Measurements from ENCODE around the gene NAIF1. TPM values are rescaled to one million over a fixed set of nuclear protein-coding genes. Genes with fewer than 3 reads are reported as not detected.
A peak's percentile ranks its signal among the peaks of the same experiment; 100 is the strongest.

NAIF1 gene
- total RNA-seq, 1 experiment from 2014 or later = 17.3 TPM

GRCh38 chr9:128080206-128080605, 13.1 kb upstream of the NAIF1 start:
- intact Hi-C loops (cut with micrococcal nuclease; ENCODE audit: unreplicated experiment) = no loop called here
- Histone ChIP-seq H3K9me3 (ENCODE audit: insufficient read depth, low read depth) (no peaks in the 10 kb centered on the region), H3K9me2 (ENCODE audit: insufficient read depth) (no peaks in the 10 kb centered on the region), H3K4me3 (no peak overlapping the region), H3K36me3 (ENCODE audit: low read depth) (no peaks in the 10 kb centered on the region), H3K27ac (peak overlapping the region; percentile 74; the same call in 1 of the 2 replicates), H2AFZ (no peak overlapping the region), H3K4me2 (no peak overlapping the region), H3F3A (ENCODE audit: insufficient read depth, low read depth) (peaks cover 32% of the 10 kb centered on the region), H3K4me1 (replicated peaks; ENCODE audit: insufficient read depth) (peaks cover 40% of the 10 kb centered on the region), H3K27me3 (ENCODE audit: insufficient read depth, low read depth) (no peaks in the 10 kb centered on the region), H3K79me2 (ENCODE audit: low read depth) (peaks cover 52% of the 10 kb centered on the region), H4K20me1 (ENCODE audit: insufficient read depth) (no peaks in the 10 kb centered on the region)
- no peak for TF ChIP-seq EZH2 (IDR thresholded peaks at IDR 0.05; ENCODE audit: low read depth)
- TF ChIP-seq CTCF (conservative IDR thresholded peaks at IDR 0.05) = no peak
- BruUV-seq (replicated peaks) = no TSS peak
- ChIA-PET CTCF (interaction anchor here (0.6 kb wide), 1 partner anchor 13 kb away, joined by 4 read pairs; no protein-coding TSS in a partner anchor), POLR2A (ENCODE audit: unreplicated experiment) (no interaction called here)
- DNase-seq = no peak

GRCh38 chr9:128078504-128079434, 11.6 kb upstream of the NAIF1 start:
- H3K27me3 ChIP-seq (ENCODE audit: insufficient read depth, low read depth) = no peaks in the 10 kb centered on the region
- intact Hi-C loops (cut with micrococcal nuclease; ENCODE audit: unreplicated experiment) = loop anchor here (1.0 to 2.0 kb wide), 2 partner anchors 16 to 20 kb away; no protein-coding TSS in a partner anchor
- peaks cover 42% of the 10 kb centered on the region for H3K4me1 ChIP-seq (replicated peaks; ENCODE audit: insufficient read depth)
- no peak overlapping the region for H3K4me3 ChIP-seq
- H2AFZ ChIP-seq = no peak overlapping the region
- ChIA-PET CTCF (interaction anchor here (0.5 to 1.0 kb wide), 4 partner anchors 11 to 278 kb away, joined by 3 to 9 read pairs (median 4); partner anchors contain the start of gene NAIF1), POLR2A (ENCODE audit: unreplicated experiment) (interaction anchor here (0.5 to 1.0 kb wide), 11 partner anchors 11 to 854 kb away, joined by 3 to 13 read pairs (median 5); partner anchors contain the start of genes PIP5KL1 and SLC25A25)
- no peaks in the 10 kb centered on the region for H4K20me1 ChIP-seq (ENCODE audit: insufficient read depth)
- peak; percentile 79 to 94 for DNase-seq
- no TSS peak for BruUV-seq (replicated peaks)
- no peaks in the 10 kb centered on the region for H3K9me2 ChIP-seq (ENCODE audit: insufficient read depth)
- no peaks in the 10 kb centered on the region for H3K9me3 ChIP-seq (ENCODE audit: insufficient read depth, low read depth)
- H3F3A ChIP-seq (ENCODE audit: insufficient read depth, low read depth) = peaks cover 35% of the 10 kb centered on the region
- no peak for TF ChIP-seq CTCF (conservative IDR thresholded peaks at IDR 0.05)
- no peak for TF ChIP-seq EZH2 (IDR thresholded peaks at IDR 0.05; ENCODE audit: low read depth)
- no peaks in the 10 kb centered on the region for H3K36me3 ChIP-seq (ENCODE audit: low read depth)
- peak overlapping the region; percentile 74 for H3K27ac ChIP-seq
- peaks cover 59% of the 10 kb centered on the region for H3K79me2 ChIP-seq (ENCODE audit: low read depth)
- peak overlapping the region; percentile 45 for H3K4me2 ChIP-seq

- H2AFZ ChIP-seq = no peak overlapping the region
- H3K36me3 ChIP-seq (ENCODE audit: low read depth) = no peaks in the 10 kb centered on the region
- peak overlapping the region; percentile 74 for H3K27ac ChIP-seq
- peaks cover 50% of the 10 kb centered on the region for H3K4me1 ChIP-seq (replicated peaks; ENCODE audit: insufficient read depth)
- H4K20me1 ChIP-seq (ENCODE audit: insufficient read depth) = no peaks in the 10 kb centered on the region
- H3K9me2 ChIP-seq (ENCODE audit: insufficient read depth) = no peaks in the 10 kb centered on the region
- POLR2A ChIA-PET (ENCODE audit: unreplicated experiment) = interaction anchor here (0.6 to 1.0 kb wide), 2 partner anchors 16 to 148 kb away, joined by 8 to 13 read pairs; partner anchors contain the start of gene PIP5KL1
- no TSS peak for BruUV-seq (replicated peaks)
- peaks cover 67% of the 10 kb centered on the region for H3K79me2 ChIP-seq (ENCODE audit: low read depth)
- peaks cover 43% of the 10 kb centered on the region for H3F3A ChIP-seq (ENCODE audit: insufficient read depth, low read depth)
- no peaks in the 10 kb centered on the region for H3K27me3 ChIP-seq (ENCODE audit: insufficient read depth, low read depth)
- H3K4me2 ChIP-seq = peak overlapping the region; percentile 45
- no peak for DNase-seq
- H3K4me3 ChIP-seq = no peak overlapping the region
- H3K9me3 ChIP-seq (ENCODE audit: insufficient read depth, low read depth) = no peaks in the 10 kb centered on the region
- intact Hi-C loops (cut with micrococcal nuclease; ENCODE audit: unreplicated experiment) = loop anchor here (2.0 kb wide), 1 partner anchor 21 kb away; no protein-coding TSS in a partner anchor
- TF ChIP-seq EZH2 (IDR thresholded peaks at IDR 0.05; ENCODE audit: low read depth) (no peak), CTCF (conservative IDR thresholded peaks at IDR 0.05) (no peak)
- CTCF ChIA-PET = interaction anchor here (0.7 kb wide), 1 partner anchor 16 kb away, joined by 4 read pairs; no protein-coding TSS in a partner anchor
Observed at GRCh38 chr9:128077847-128078503, 10.9 kb upstream of the NAIF1 start.
